ENCODE measurements around the gene NCOA6.
"Not testable (repeated sequence)": the region's sequence is repeated elsewhere in the genome, so short reads cannot be mapped to it uniquely, and the experiment has no call there.

DNA sequence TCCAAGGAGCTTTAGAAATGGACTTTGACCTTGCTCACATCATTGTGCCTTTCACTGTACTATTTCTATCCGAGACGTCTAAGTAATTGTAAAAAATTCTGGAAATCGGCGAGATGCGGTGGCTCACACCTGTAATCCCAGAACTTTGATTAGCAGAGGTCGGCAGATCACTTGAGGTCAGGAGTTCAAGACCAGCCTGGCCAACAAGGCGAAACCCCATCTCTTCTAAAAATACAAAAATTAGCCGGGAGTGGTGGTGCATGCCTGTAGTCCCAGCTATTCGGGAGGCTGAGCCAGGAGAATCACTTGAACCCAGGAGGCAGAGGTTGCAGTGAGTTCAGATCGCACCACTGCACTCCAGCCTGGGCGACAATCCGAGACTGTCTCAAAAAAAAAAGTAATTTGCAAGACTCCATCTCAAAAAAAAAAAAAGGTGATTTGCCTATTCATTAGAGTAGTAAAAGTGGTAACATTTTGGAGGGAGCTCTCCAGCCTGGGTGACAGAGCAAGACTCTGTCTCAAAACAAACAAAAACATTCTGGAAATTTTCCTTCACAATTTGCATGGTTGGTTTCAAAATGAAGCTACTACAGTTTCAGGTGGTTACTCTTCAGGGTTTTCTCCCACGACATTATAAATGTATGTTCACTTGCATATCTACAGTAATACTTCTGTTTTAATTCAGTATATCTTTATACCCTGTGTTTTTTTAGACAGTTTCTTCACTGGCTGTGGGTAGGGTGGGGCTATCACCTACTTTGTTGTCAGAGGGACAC, 106.0 kb downstream of the NCOA6 start:
- TF ChIP-seq, protein P1, sequence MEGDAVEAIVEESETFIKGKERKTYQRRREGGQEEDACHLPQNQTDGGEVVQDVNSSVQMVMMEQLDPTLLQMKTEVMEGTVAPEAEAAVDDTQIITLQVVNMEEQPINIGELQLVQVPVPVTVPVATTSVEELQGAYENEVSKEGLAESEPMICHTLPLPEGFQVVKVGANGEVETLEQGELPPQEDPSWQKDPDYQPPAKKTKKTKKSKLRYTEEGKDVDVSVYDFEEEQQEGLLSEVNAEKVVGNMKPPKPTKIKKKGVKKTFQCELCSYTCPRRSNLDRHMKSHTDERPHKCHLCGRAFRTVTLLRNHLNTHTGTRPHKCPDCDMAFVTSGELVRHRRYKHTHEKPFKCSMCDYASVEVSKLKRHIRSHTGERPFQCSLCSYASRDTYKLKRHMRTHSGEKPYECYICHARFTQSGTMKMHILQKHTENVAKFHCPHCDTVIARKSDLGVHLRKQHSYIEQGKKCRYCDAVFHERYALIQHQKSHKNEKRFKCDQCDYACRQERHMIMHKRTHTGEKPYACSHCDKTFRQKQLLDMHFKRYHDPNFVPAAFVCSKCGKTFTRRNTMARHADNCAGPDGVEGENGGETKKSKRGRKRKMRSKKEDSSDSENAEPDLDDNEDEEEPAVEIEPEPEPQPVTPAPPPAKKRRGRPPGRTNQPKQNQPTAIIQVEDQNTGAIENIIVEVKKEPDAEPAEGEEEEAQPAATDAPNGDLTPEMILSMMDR (conservative IDR thresholded peaks at IDR 0.05; ENCODE audit: low read depth, low read length), result not testable (repeated sequence)
- TF ChIP-seq EZH2 (IDR thresholded peaks at IDR 0.05; ENCODE audit: low read length, unreplicated experiment); EZH2phosphoT487 (IDR thresholded peaks at IDR 0.05; ENCODE audit: borderline replicate concordance, low read length): not testable (repeated sequence)

All from PC-3 (cell line).